Right ventricle myocardium inferior (tissue), 1 donor: Measurements from ENCODE around the gene PCSK5. TPM values are rescaled to one million over a fixed set of nuclear protein-coding genes. Genes with fewer than 3 reads are reported as not detected.

Experiments
- ATAC-seq: fragments of 200-7000 bp; cut with Tn5 transposase; one replicate; pipeline ENCODE4 v1.9.1; 2020; ENCODE audit warnings: mild to moderate bottlenecking, moderate library complexity
- DNase-seq: peaks from one replicate; pipeline ENCODE4 v3.0.0; 2021; ENCODE audit errors: missing footprints
- intact Hi-C: fragments of 100-400 bp; cut with DNase I; formaldehyde crosslinking; loops from one replicate; pipeline ENCODE4 v1.11.0; 2022
- total RNA-seq: library from RNA; stranded (reverse); fragmentation: NEBNext Ultra II Directional; extraction: Animal tissue kit (Norgen Biotek cat#: 25700); gene quantifications from one replicate; pipeline ENCODE4 v1.2.1, GENCODE V29; 2021
- donor health status: DM: no; HTN: yes; CAD: no; lungs with severe emphysema.

The PCSK5 gene
- total RNA-seq, 1 donor from 2014 or later: 4.5 TPM

- DNase-seq (no peak), ATAC-seq (no peak)
- intact Hi-C loops: no loop called here
Measured at GRCh38 chr9:76188286-76188685, 297.8 kb downstream of the PCSK5 start.

- DNase-seq (no peak), ATAC-seq (no peak)
- intact Hi-C loops: no loop called here
Measured at GRCh38 chr9:76188905-76189304, 298.4 kb downstream of the PCSK5 start.

GRCh38 chr9:76191493-76191892, 301.0 kb downstream of the PCSK5 start:
- DNase-seq: no peak
- intact Hi-C loops: no loop called here
- ATAC-seq: no peak

- intact Hi-C loops: no loop called here
- no peak for ATAC-seq
- no peak for DNase-seq
Measured at GRCh38 chr9:76192013-76192412, 301.5 kb downstream of the PCSK5 start.

GRCh38 chr9:76194896-76195295, 304.4 kb downstream of the PCSK5 start:
- ATAC-seq: no peak
- intact Hi-C loops: no loop called here

GRCh38 chr9:76198336-76198735, 307.9 kb downstream of the PCSK5 start:
- intact Hi-C loops: no loop called here
- DNase-seq: no peak

More at GRCh38 chr9:76194896-76195295, 304.4 kb downstream of the PCSK5 start:
- no peak for DNase-seq

GRCh38 chr9:76200315-76200714, 309.8 kb downstream of the PCSK5 start:
- intact Hi-C loops: no loop called here
- no peak for DNase-seq
- ATAC-seq: no peak

More at GRCh38 chr9:76198336-76198735, 307.9 kb downstream of the PCSK5 start:
- peak; percentile 70 for ATAC-seq

- intact Hi-C loops: no loop called here
- DNase-seq (no peak), ATAC-seq (no peak)
Measured at GRCh38 chr9:76200745-76201144, 310.3 kb downstream of the PCSK5 start.

GRCh38 chr9:76203373-76203772, 312.9 kb downstream of the PCSK5 start:
- intact Hi-C loops: no loop called here
- DNase-seq (no peak), ATAC-seq (no peak)

- ATAC-seq: no peak
Measured at GRCh38 chr9:76206821-76207220, 316.3 kb downstream of the PCSK5 start.

GRCh38 chr9:76213751-76214150, 323.3 kb downstream of the PCSK5 start:
- no peak for ATAC-seq
- no peak for DNase-seq
- intact Hi-C loops: no loop called here

More at GRCh38 chr9:76206821-76207220, 316.3 kb downstream of the PCSK5 start:
- DNase-seq: no peak
- intact Hi-C loops: no loop called here

- ATAC-seq (no peak), DNase-seq (no peak)
- intact Hi-C loops: no loop called here
Measured at GRCh38 chr9:76215066-76215465, 324.6 kb downstream of the PCSK5 start.

GRCh38 chr9:76216161-76216649, 325.7 kb downstream of the PCSK5 start:
- intact Hi-C loops: no loop called here
- no peak for ATAC-seq
- no peak for DNase-seq

GRCh38 chr9:76218117-76218885, 327.8 kb downstream of the PCSK5 start:
- DNase-seq (no peak), ATAC-seq (no peak)
- intact Hi-C loops: no loop called here

GRCh38 chr9:76218886-76219445, 328.5 kb downstream of the PCSK5 start:
- ATAC-seq (no peak), DNase-seq (no peak)
- intact Hi-C loops: no loop called here

GRCh38 chr9:76219560-76220151, 329.2 kb downstream of the PCSK5 start:
- peak; percentile 80 for ATAC-seq
- intact Hi-C loops: loop anchor here (5.0 kb wide), 1 partner anchor 78 kb away; no protein-coding TSS in a partner anchor
- DNase-seq: no peak

- intact Hi-C loops: loop anchor here (5.0 kb wide), 1 partner anchor 76 kb away; no protein-coding TSS in a partner anchor
- DNase-seq (no peak), ATAC-seq (no peak)
Measured at GRCh38 chr9:76221423-76221822, 330.9 kb downstream of the PCSK5 start.

- no peak for DNase-seq
- peak; percentile 47 for ATAC-seq
- intact Hi-C loops: loop anchor here (5.0 kb wide), 1 partner anchor 73 kb away; no protein-coding TSS in a partner anchor
Measured at GRCh38 chr9:76223749-76224340, 333.4 kb downstream of the PCSK5 start.

- ATAC-seq: peak; percentile 83
- DNase-seq: no peak
- intact Hi-C loops: no loop called here
Measured at GRCh38 chr9:76227156-76227555, 336.7 kb downstream of the PCSK5 start.
